Endothelial cell of umbilical vein (primary cell): Measurements from ENCODE around the gene JAGN1. TPM values are rescaled to one million over a fixed set of nuclear protein-coding genes. Genes with fewer than 3 reads are reported as not detected.
"Not testable (repeated sequence)": the region's sequence is repeated elsewhere in the genome, so short reads cannot be mapped to it uniquely, and the experiment has no call there.

Experiments used
- BruUV-seq: library from RNA; stranded (reverse); fragments of 400-500 nt; replicated peaks from 2 replicates; lab custom pipeline; 2021; lab: Mats Ljungman, UMichigan
- CTCF ChIA-PET: fragments of 300-600, 350-600 bp; sonication (Branson Sonifier 250); formaldehyde crosslinking; loops from one replicate; lab custom pipeline; 2021; ENCODE audit warnings: antibody characterized with exemption, inconsistent platforms; lab: Charles Lee
- POLR2A ChIA-PET: fragments of 300-600, 350-600 bp; sonication (Branson Sonifier 250); formaldehyde crosslinking; loops from one replicate; lab custom pipeline; 2021; ENCODE audit warnings: antibody characterized with exemption, inconsistent platforms; lab: Charles Lee
- DNase-seq: peaks from one replicate; pipeline ENCODE4 v3.0.0-alpha.2; 2011; ENCODE audit warnings: low read depth, low spot score
- FAIRE-seq: peaks from 2 replicates; lab custom pipeline; 2011; peaks lifted over from hg19 to GRCh38; lab: Jason Lieb, UNC
- H2AFZ ChIP-seq: 2 replicates; pipeline ENCODE4 v1.6.0; 2012; ENCODE audit warnings: low read depth, low read length, control low read depth, inconsistent platforms
- H3K27ac ChIP-seq: 2 replicates; pipeline ENCODE4 v1.5.1; 2011; ENCODE audit warnings: low read depth, mild to moderate bottlenecking, control low read depth, low read length, moderate library complexity; ENCODE audit not compliant: insufficient read depth
- H3K27me3 ChIP-seq, 2 experiments: 2 replicates each; pipeline versions ENCODE4 v1.6.0 to v1.6.1; 2011; ENCODE audit warnings: low read length in 2 of 2, mixed read lengths in 1 of 2; ENCODE audit not compliant: control insufficient read depth in 2 of 2, insufficient read depth in 2 of 2
- H3K36me3 ChIP-seq, 2 experiments: 2 replicates in 1 of 2; 3 replicates in 1 of 2; pipeline ENCODE4 v1.5.1; 2011; ENCODE audit warnings: low read length in 2 of 2, mild to moderate bottlenecking in 1 of 2, moderate library complexity in 1 of 2; ENCODE audit not compliant: control insufficient read depth in 2 of 2, insufficient read depth in 2 of 2; ENCODE audit errors: extremely low read depth in 1 of 2
- H3K4me1 ChIP-seq: 3 replicates; pipeline ENCODE4 v1.5.1; 2011; ENCODE audit warnings: mild to moderate bottlenecking, low read length; ENCODE audit not compliant: control insufficient read depth, insufficient read depth; ENCODE audit errors: extremely low read depth
- H3K4me2 ChIP-seq: 2 replicates; pipeline ENCODE4 v1.6.1; 2011; ENCODE audit warnings: low read length, control low read depth, mixed read lengths; ENCODE audit not compliant: insufficient read depth
- H3K4me3 ChIP-seq, 3 experiments: fragments of 200-600 bp in 1 of 3; sonication (generic), shearing (Covaris generic) in 1 of 3; replicated peaks in 1 of 3; 2 replicates each; pipeline ENCODE4 v1.5.1; 2011 to 2016; ENCODE audit warnings: control low read depth in 3 of 3, low read length in 3 of 3, mild to moderate bottlenecking in 2 of 3, inconsistent platforms in 1 of 3, low read depth in 1 of 3, moderate library complexity in 1 of 3; ENCODE audit not compliant: insufficient read depth in 1 of 3
- H3K79me2 ChIP-seq: 2 replicates; pipeline ENCODE4 v1.6.0; 2012; ENCODE audit warnings: low read length, inconsistent platforms; ENCODE audit not compliant: control insufficient read depth, insufficient read depth
- H3K9ac ChIP-seq: replicated peaks from 2 replicates; pipeline ENCODE3; 2011; ENCODE audit warnings: low read length, control low read depth; ENCODE audit not compliant: insufficient read depth; ENCODE audit errors: extremely low read depth
- H3K9me1 ChIP-seq: replicated peaks from 3 replicates; pipeline ENCODE4 v1.6.0; 2011; ENCODE audit warnings: mild to moderate bottlenecking, low read length; ENCODE audit not compliant: control insufficient read depth, insufficient read depth; ENCODE audit errors: extremely low read depth
- H3K9me3 ChIP-seq: replicated peaks from 2 replicates; pipeline ENCODE4 v1.5.1; 2012; ENCODE audit warnings: low read length, inconsistent platforms; ENCODE audit not compliant: control insufficient read depth, insufficient read depth
- H4K20me1 ChIP-seq: replicated peaks from 2 replicates; pipeline ENCODE3; 2011; ENCODE audit warnings: mild to moderate bottlenecking, low read length; ENCODE audit not compliant: control insufficient read depth, insufficient read depth; ENCODE audit errors: extremely low read depth
- JUN ChIP-seq: IDR thresholded peaks from 2 replicates; pipeline ENCODE4 v1.6.1; 2011; ENCODE audit warnings: borderline replicate concordance, low read depth; ENCODE audit not compliant: insufficient read length, insufficient read depth
- POLR2A ChIP-seq: IDR thresholded peaks from 2 replicates; pipeline ENCODE4 v1.6.1; 2012; ENCODE audit warnings: low read depth, mild to moderate bottlenecking, control low read depth, low read length
- dilution Hi-C: fragments of 300-500 bp; cut with MboI; formaldehyde crosslinking; loops from one replicate; pipeline ENCODE4 v1.15.0; 2019; ENCODE audit warnings: low sequenced_read_pairs; ENCODE audit not compliant: extremely low pct_ligation_motif_present
- intact Hi-C: fragments of 100-400 bp; cut with micrococcal nuclease; formaldehyde crosslinking; loops from one replicate; pipeline ENCODE4 v1.10.0; 2022
- polyA plus RNA-seq, 4 experiments: library from polyadenylated mRNA; depleted of rRNA in 3 of 4; stranded (reverse) in 3 of 4; unstranded in 1 of 4; fragments of >200 nt; gene quantifications; 2 replicates each; pipeline versions ENCODE4 v1.2.1 to v1.2.3, GENCODE V29; 2011 to 2012; ENCODE audit warnings: missing spikeins in 1 of 4
- total RNA-seq: library from RNA; stranded (reverse); gene quantifications from 2 replicates; pipeline ENCODE4 v1.2.3, GENCODE V29; 2021

JAGN1 gene
- total and polyA plus RNA-seq, 2 donors (not counting 3 experiments of a cell fraction or from before 2014, with no cell fraction given) = 29.6 to 46.5 TPM

GRCh38 chr3:9893739-9894138, 3.3 kb downstream of the JAGN1 start:
- Histone ChIP-seq H3K4me1 (peaks cover 34% of the 10 kb centered on the region), H3K79me2 (peaks cover 27% of the 10 kb centered on the region), H3K4me3 (no peak overlapping the region), H3K4me2 (peak overlapping the region; percentile 60), H3K36me3 (peaks cover 4 to 9% of the 10 kb centered on the region in 2 experiments), H4K20me1 (no peaks in the 10 kb centered on the region), H3K9me3 (no peaks in the 10 kb centered on the region), H3K27me3 (no peaks in the 10 kb centered on the region), H3K9ac (no peak overlapping the region), H3K27ac (peak overlapping the region; percentile 27), H3K9me1 (no peaks in the 10 kb centered on the region), H2AFZ (no peak overlapping the region)
- DNase-seq (peak; percentile 6), FAIRE-seq (no peak)
- intact Hi-C loops (loop anchor here (2.0 to 5.0 kb wide), 2 partner anchors 39 to 355 kb away; partner anchors contain the start of genes CRELD1 and TATDN2), dilution Hi-C loops (no loop called here)
- ChIA-PET CTCF (interaction anchor here (0.7 to 2.4 kb wide), 8 partner anchors 9 to 53 kb away, joined by 3 to 11 read pairs (median 6); partner anchors contain the start of genes CRELD1 and IL17RE), POLR2A (interaction anchor here (0.5 to 0.7 kb wide), 3 partner anchors 9 to 235 kb away, joined by 4 to 7 read pairs (median 6); no protein-coding TSS in a partner anchor)
- no peak for TF ChIP-seq JUN
- peak; percentile 3 for TF ChIP-seq POLR2A
- BruUV-seq = no TSS peak

- dilution Hi-C loops, H3K4me2 ChIP-seq, FAIRE-seq, H3K27ac ChIP-seq, CTCF ChIA-PET, BruUV-seq, H3K9me1 ChIP-seq, H3K9ac ChIP-seq, H3K9me3 ChIP-seq, H2AFZ ChIP-seq, DNase-seq, H3K27me3 ChIP-seq, H3K36me3 ChIP-seq, H4K20me1 ChIP-seq, H3K4me3 ChIP-seq: not testable (repeated sequence)
- Histone ChIP-seq H3K79me2 (peaks cover 24% of the 10 kb centered on the region), H3K4me1 (peaks cover 41% of the 10 kb centered on the region)
- intact Hi-C loops = loop anchor here (2.0 kb wide), 1 partner anchor 353 kb away; the partner anchor contains the start of gene TATDN2
- POLR2A ChIA-PET = interaction anchor here (0.7 kb wide), 1 partner anchor 17 kb away, joined by 4 read pairs; no protein-coding TSS in a partner anchor
Observed at GRCh38 chr3:9895715-9896114, 5.3 kb downstream of the JAGN1 start.

GRCh38 chr3:9896755-9897407, 6.5 kb downstream of the JAGN1 start:
- POLR2A ChIA-PET, H3K27ac ChIP-seq, H2AFZ ChIP-seq, H3K4me2 ChIP-seq, FAIRE-seq, intact Hi-C loops, BruUV-seq, H3K27me3 ChIP-seq, H3K9me1 ChIP-seq, H3K9ac ChIP-seq, H3K36me3 ChIP-seq, H4K20me1 ChIP-seq, H3K4me3 ChIP-seq, dilution Hi-C loops, H3K9me3 ChIP-seq, DNase-seq: not testable (repeated sequence)
- peaks cover 13% of the 10 kb centered on the region for H3K79me2 ChIP-seq
- peaks cover 37% of the 10 kb centered on the region for H3K4me1 ChIP-seq
- CTCF ChIA-PET = interaction anchor here (0.9 to 1.4 kb wide), 2 partner anchors 19 to 34 kb away, joined by 3 to 4 read pairs; no protein-coding TSS in a partner anchor
